Activated CD8-positive, alpha-beta memory T cell treated with anti-CD3 and anti-CD28 coated beads for 4 hours (primary cell): ENCODE results near the gene RMND1.
"Not testable (repeated sequence)": the region's sequence is repeated elsewhere in the genome, so short reads cannot be mapped to it uniquely, and the experiment has no call there.

Experiments used
- DNase-seq, 2 donors: peaks; one replicate each; pipeline ENCODE4 v3.0.0-alpha.2; 2020; ENCODE audit warnings: low read depth in 2 of 2

RMND1 gene

GRCh38 chr6:151452750-151453427 lies 963 bp upstream of the RMND1 start:
- DNase-seq = no peak

- DNase-seq = no peak
Measured at GRCh38 chr6:151451417-151451949, 443 bp downstream of the RMND1 start.

- not testable (repeated sequence) for DNase-seq
Measured at GRCh38 chr6:151450928-151451327, 998 bp downstream of the RMND1 start.

GRCh38 chr6:151448623-151449022 lies 3.3 kb downstream of the RMND1 start:
- DNase-seq = no peak

- DNase-seq = no peak
Measured at GRCh38 chr6:151447237-151447636, 4.7 kb downstream of the RMND1 start.

- no peak for DNase-seq
Measured at GRCh38 chr6:151445482-151445881, 6.4 kb downstream of the RMND1 start.

GRCh38 chr6:151443911-151444621 lies 7.9 kb downstream of the RMND1 start:
- no peak for DNase-seq

GRCh38 chr6:151443454-151443853 lies 8.5 kb downstream of the RMND1 start:
- DNase-seq = no peak

GRCh38 chr6:151442371-151442770 lies 9.6 kb downstream of the RMND1 start:
- DNase-seq = no peak

- no peak for DNase-seq
Measured at GRCh38 chr6:151441390-151442166, 10.3 kb downstream of the RMND1 start.

GRCh38 chr6:151440930-151441329 lies 11.0 kb downstream of the RMND1 start:
- DNase-seq = no peak

GRCh38 chr6:151440498-151440897 lies 11.4 kb downstream of the RMND1 start:
- no peak for DNase-seq

- DNase-seq = no peak
Measured at GRCh38 chr6:151437401-151437800, 14.5 kb downstream of the RMND1 start.

- no peak for DNase-seq
Measured at GRCh38 chr6:151436802-151437201, 15.1 kb downstream of the RMND1 start.

GRCh38 chr6:151436300-151436699 lies 15.6 kb downstream of the RMND1 start:
- DNase-seq = no peak

GRCh38 chr6:151434369-151434768 lies 17.6 kb downstream of the RMND1 start:
- no peak for DNase-seq

- DNase-seq = no peak
Measured at GRCh38 chr6:151432651-151433050, 19.3 kb downstream of the RMND1 start.

GRCh38 chr6:151431337-151431736 lies 20.6 kb downstream of the RMND1 start:
- DNase-seq = no peak

- DNase-seq = no peak
Measured at GRCh38 chr6:151430886-151431285, 21.0 kb downstream of the RMND1 start.

GRCh38 chr6:151428093-151428735 lies 23.7 kb downstream of the RMND1 start:
- no peak for DNase-seq

- DNase-seq = no peak
Measured at GRCh38 chr6:151425561-151425960, 26.4 kb downstream of the RMND1 start.

- DNase-seq = no peak
Measured at GRCh38 chr6:151422981-151423380, 28.9 kb downstream of the RMND1 start.
